HG03039 (cell line): Measurements from ENCODE around the gene MCUB.
"Not testable (repeated sequence)": the region's sequence is repeated elsewhere in the genome, so short reads cannot be mapped to it uniquely, and the experiment has no call there.

Experiments used
- ATAC-seq: cut with Tn5 transposase; IDR thresholded peaks from one replicate; pipeline ENCODE4 v1.9.1; 2021; ENCODE audit warnings: mild to moderate bottlenecking, moderate library complexity; ENCODE audit not compliant: unreplicated experiment

The MCUB gene

GRCh38 chr4:109678472-109678871 is 118.4 kb downstream of the MCUB start:
- not testable (repeated sequence) for ATAC-seq

GRCh38 chr4:109678925-109679324 is 118.9 kb downstream of the MCUB start:
- ATAC-seq = not testable (repeated sequence)

- ATAC-seq = no peak
Observed at GRCh38 chr4:109682875-109683274, 122.8 kb downstream of the MCUB start.

- no peak for ATAC-seq
Observed at GRCh38 chr4:109683621-109684253, 123.7 kb downstream of the MCUB start.

- no peak for ATAC-seq
Observed at GRCh38 chr4:109684727-109685126, 124.7 kb downstream of the MCUB start.

- ATAC-seq = no peak
Observed at GRCh38 chr4:109690690-109691410, 130.8 kb downstream of the MCUB start.

- no peak for ATAC-seq
Observed at GRCh38 chr4:109691411-109691920, 131.4 kb downstream of the MCUB start.

GRCh38 chr4:109698656-109699055 is 138.6 kb downstream of the MCUB start:
- ATAC-seq = no peak

GRCh38 chr4:109699553-109700225 is 139.6 kb downstream of the MCUB start:
- no peak for ATAC-seq

- ATAC-seq = no peak
Observed at GRCh38 chr4:109701566-109702410, 141.7 kb downstream of the MCUB start.

GRCh38 chr4:109702950-109703663 is 143.1 kb downstream of the MCUB start, which contains the start of gene CASP6:
TSS of gene CASP6 (minus strand) at chr4:109703445. CDS start at chr4:109703395, 50 bp downstream.
- peak; percentile 64 for ATAC-seq

- no peak for ATAC-seq
Observed at GRCh38 chr4:109703664-109704361, 143.8 kb downstream of the MCUB start.

- no peak for ATAC-seq
Observed at GRCh38 chr4:109708435-109708834, 148.4 kb downstream of the MCUB start.

GRCh38 chr4:109708990-109709389 is 148.9 kb downstream of the MCUB start:
- peak; percentile 97 for ATAC-seq

- ATAC-seq = no peak
Observed at GRCh38 chr4:109713500-109713899, 153.5 kb downstream of the MCUB start.

- no peak for ATAC-seq
Observed at GRCh38 chr4:109718759-109719158, 158.7 kb downstream of the MCUB start.

GRCh38 chr4:109719604-109720003 is 159.6 kb downstream of the MCUB start:
- no peak for ATAC-seq

GRCh38 chr4:109721033-109721432 is 161.0 kb downstream of the MCUB start:
- ATAC-seq = no peak

GRCh38 chr4:109722357-109722756 is 162.3 kb downstream of the MCUB start:
- no peak for ATAC-seq
